ENCODE measurements around the gene CACHD1.

The CACHD1 gene

DNA sequence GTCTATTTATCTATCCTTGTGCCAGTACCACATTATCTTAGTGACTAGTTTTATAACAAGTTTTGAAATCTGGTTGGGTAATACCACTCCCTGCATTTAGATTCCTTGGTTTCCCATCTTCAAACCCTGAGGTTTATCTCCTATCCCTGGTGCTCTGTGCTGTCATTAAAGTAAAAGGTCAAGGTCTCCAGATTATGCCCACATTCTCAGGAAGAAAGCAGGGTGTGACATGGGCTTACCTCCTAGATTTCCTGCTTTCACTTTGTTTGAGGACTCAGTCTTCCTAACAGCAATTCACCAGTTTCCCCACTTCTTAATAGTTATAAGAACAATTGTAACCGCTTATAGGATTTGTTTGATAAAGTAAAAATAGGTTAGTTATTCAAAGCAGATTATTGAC lies 86.0 kb downstream of the CACHD1 start:
- FAIRE-seq, result no peak

DNA sequence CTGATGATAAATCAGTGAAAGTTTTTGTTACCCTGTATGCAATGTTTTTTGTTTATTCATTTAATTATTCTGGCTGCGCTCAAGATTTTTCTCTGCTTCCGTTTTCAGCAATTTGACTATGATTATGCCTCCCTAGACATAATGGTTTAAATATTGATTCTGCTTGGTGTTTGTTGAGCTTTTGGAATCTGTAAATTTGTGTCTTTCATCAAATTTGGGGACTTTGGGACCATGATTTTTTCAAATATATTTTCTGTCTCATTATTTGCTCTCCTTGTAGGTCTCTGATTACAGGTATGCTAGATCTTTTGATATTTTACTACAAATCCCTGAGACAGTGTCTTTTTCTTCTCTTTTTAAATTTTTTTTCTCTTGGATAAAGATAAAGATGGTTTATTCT lies 92.1 kb downstream of the CACHD1 start:
- no peak for FAIRE-seq

DNA sequence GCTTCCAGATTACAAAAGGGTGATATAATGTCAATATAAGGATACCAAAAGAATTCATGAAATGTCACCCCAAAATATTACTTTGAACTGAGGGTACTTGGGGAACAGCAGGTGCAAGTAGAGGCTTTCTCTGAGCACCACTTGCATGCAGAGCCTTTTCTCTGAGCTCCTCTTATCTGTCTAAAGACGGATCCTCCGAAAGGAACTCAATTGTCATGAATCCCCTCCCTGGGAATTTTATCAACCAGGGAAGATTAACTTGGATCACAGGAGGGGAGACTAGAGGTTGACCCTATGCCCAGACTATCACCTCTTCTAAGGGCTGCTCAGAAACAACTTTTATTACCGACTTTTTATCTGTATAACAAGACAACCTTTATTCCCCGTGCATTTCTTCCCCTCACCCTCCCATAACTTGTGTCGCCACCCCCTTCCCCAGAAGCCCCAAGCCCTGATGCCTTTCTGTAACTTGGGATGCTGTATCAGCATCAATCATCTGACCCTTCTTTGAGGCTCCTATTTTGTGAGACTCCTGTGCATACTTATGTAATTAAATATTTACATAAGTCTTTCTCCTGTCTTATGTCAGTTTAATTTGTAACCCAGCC lies 94.1 kb downstream of the CACHD1 start:
- FAIRE-seq, result no peak

DNA sequence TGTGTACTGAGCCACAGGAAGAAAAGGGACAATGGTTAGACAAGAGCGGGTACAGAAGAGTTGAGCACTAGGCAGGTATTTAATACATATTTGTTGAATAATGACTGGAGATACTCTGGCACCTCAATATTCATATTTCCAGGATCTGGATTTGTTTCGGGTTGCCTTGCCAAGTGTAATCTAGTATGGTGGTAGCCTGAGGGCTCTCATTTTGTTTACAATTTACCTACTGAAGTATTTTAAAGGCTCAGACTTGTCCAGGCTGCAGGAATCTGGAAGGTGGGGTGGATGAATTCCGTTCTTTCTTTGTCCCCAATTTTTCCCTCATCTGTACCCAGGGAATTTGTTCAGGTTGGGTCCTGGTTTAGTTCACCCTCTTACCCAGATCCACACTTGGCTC lies 95.0 kb downstream of the CACHD1 start:
- no peak for FAIRE-seq

DNA sequence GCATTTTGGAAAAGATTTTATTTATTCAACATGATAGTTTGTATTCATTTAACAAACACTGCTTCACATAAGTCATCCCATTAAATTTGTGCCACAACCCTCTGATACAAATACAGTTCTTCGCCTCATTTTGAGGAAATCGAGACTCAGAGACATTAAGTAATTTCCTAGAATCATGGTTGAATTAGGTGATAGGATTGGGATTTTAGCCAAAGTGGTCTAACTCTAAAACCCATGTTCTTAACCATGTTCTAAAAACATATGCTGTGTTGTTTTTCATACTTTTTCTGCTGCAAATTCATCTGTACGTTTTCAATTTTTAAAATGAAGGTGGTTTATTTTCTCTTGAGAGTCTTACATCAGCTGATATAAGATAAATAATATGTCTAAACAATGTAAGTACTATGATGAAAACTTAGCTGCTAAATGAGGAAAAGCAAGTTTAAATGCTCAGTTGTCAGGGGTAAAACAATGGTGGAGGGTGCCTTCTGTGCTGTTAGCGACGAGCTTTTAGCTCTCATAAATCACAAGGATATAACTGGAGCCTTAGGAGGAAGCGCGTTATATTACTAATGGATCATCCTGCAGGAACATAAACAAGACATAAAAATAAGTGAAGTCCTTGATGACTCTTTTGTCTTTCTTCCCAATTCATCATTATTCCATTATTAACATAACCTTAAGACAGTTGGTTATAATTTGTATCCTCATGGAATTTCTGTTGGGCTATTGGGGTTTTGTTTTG lies 97.7 kb downstream of the CACHD1 start:
- no peak for FAIRE-seq

DNA sequence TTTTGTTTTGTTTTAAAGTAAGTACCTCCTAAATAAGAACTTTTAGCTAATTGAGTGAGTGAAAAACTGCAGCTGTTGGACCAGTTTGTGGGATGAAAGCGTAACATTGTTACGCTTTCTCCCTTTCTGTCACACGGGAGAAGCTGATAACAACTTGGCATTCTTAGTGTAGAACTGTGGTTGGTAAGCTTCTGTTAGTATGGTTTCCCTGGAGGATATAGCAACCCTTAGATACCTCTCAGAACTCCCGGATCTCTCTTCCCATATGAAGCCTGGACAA lies 98.2 kb downstream of the CACHD1 start:
- FAIRE-seq, result no peak

DNA sequence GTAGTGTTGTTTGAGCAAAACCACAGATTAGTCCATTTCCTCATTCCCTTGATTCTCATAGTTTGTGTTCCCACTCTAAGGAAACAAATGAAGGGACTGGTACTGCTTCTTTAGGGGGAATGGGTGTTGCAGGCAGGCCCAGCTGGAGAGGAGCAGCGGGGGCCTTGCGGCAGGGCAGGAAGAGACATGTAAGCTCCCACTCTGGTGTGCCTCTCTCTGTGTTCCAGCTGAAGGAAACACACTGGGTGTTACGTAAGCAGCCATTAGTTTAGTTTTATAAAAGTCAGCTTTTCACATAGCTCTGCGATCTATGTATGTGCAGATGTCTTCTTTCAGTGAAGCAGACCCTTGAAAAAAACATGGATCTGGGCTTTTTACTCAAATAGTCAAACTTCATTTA lies 99.5 kb downstream of the CACHD1 start:
- no peak for FAIRE-seq

DNA sequence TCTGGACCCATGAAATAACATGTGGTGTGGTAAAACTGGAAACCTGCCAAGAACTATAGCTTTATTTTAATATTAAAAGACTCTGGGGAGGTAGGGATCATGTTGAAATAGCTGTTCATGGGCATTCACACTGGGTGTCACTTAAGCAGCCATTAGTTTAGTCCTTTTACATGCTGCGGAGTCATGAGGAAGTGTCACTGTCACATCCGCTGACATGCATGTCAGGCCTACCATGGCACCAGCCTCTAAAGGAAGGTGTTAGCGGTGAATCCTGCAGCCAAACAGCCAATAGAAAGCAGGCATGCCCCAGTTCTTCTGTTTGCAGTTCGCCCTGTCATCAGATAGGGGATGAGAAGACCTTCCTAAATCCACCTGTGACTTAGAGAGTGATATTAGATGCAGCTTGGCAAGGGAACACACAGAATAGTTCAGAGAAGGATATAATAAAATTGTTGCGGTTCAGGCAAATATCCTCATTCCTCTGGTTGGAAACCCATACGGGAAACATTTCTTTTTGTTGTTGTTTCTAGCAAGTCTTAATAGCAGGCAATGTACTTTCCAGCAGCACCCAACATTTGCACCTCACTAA lies 100.4 kb downstream of the CACHD1 start:
- no peak for FAIRE-seq

DNA sequence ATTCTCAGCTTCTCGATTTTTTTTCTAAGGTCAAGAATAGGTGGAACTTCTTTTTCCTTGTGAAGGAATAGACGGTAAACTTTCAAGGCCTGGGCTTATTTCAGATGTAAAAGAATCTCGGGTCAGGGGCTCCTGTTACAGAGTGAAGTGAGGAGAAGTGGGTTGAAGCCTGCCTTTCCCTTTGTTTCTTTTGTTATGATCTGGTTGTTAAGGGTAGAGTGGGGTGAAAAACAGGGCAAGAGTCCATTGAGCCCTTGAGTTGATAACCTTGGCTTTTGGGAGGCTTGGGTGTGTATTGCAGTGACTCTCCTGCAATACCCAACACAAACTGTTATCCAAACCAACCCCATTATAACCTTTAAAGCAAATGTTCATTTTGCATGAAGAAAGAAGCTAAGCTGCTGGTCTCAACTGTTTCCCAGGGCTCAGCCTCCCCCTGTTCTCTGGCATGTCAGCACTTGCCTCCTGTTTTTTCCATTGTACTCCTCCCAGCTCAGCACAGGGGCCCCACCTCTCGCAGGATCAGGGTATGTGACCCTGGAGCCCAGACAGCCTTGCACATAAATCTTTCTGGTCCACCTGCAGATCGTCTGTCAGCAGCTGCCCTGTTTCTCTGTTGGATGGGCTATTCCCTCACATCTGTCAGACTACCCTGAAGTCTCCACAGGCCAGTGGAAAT lies 102.4 kb downstream of the CACHD1 start:
- FAIRE-seq, result no peak

DNA sequence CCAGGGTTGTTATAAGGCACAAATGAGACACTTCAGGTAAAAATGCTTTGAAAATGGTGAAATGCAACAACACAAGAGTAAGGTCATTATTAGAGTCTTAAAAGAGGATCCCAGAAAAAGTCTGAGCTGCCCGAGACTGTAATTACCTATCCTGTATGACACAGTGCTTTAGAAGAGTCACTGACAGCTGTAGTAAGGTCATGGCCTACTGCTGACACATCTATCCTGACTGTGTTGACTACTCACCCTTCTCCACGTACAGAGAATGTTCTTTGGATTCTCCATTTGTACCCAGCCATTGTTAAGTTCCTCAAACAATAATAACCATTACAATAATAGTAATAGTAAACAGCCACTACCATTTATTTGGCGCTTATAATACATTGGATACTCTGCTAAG lies 104.4 kb downstream of the CACHD1 start:
- no peak for FAIRE-seq

DNA sequence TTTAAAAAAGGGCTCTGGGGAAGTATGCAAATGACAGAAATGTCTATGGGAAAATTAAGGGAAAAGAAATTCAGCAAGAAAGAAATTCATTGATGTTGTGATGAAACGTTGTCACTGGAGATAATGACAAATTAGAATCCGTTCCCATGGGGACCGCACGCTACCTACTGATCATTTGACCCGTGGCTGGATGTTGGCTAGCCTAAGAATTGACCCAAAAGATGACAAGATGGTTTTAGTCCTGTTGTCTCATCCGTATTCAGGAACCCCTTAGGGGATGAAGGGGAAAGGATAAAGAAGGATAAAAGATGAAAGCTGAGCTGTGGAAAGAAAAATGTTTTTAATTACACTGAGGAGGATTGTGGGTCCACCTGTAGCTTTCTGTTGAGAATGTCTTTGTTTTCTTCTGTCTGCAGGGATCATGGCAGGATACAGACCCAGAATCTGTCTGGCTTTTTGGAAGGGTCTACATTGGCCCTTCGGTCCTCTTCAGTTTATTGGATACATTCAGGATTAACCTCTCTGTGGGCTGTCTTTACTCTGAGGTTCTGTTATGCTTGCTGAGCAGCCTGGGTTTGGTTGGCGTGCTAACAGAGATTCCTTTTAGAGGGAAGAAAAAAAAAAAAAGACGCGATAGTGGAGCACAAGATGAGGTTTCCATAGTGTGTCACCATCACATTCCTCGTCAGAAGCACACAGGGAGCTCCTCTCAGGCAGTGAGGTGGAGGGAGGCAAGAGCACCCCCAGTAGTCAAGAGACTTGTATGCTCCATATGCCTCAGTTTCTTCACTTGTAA lies 106.2 kb downstream of the CACHD1 start:
- FAIRE-seq, result no peak

DNA sequence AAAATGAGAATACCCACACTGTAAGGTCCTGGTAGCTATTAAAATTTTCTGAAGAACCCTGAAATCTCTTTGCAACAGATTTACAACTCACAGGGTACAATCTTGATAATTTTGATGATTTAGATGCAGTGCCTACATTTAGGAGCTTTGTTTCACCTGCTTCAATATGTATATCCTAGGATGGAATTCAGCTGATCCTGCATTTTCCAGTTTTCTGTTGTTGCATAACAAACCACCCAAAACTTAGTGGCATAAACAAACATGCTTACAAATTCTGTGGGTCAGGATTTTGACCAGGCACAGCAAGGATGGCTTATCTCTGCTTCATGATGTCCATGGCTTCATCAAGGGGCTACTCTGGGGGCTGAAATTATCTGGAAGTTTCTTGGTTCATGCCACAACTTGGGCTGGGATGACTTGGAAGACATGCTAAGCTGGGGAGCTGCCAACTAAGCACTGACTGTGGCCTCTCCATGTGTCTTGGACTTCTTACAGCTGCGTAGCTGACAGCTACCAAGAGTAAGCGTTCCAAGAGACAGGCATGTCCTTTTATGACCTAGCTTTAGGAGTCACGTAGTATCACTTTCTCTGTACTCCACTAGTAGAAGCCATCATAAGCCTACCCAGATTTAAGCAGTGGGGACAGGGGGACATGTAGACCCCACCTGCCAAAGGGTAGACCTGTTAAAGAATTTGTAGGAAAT lies 108.5 kb downstream of the CACHD1 start:
- no peak for FAIRE-seq

DNA sequence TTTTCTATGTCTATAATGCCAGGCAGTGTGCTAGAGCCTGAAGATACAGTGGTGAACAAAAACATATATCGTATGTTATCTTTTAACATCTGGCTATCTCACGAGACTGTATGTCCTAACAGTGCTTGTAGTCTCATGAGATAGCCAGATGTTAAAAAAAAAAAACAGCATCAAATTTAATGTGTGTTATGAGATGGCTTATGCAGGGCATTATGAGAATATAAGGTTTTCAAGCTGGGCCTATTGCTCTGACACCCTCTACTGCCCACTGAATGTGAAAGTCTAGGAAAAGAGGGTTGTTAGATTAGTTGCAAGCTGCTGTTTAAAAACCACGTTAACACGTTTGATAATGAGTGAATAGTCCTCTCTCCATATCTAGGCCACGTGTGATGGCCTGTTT lies 109.8 kb downstream of the CACHD1 start:
- FAIRE-seq, result no peak

DNA sequence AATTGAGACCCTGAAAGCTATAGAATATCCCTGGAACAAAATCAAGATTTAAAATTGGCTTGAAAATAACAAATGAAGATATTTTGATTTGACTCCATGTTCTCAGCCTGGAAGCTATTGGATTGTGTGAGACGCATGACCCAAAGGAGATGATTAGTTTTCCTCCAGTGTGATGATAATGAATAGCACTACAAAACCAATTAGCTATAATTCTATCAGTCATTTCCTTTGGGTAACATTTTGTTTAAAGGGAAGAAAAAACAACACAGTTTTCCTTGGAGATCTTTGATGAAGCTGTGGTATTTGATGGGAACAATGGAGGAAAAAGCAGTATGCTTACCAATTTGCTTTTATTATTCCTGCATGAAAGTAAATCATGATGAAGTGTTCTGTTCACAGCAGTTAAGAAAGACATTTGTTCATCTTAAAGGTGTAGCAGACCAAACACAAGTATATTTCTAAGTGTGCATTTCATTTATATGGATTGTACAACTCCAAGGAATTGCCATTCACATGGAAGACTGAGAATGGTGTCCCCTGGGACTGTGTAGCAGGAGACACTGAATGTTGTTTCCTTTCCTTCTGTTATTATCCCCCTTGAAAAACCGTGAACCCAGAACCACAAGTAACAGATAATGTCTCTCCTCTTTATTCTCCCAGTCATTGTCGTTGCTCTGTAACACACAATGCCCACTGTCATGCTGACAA lies 111.4 kb downstream of the CACHD1 start:
- FAIRE-seq, result no peak

DNA sequence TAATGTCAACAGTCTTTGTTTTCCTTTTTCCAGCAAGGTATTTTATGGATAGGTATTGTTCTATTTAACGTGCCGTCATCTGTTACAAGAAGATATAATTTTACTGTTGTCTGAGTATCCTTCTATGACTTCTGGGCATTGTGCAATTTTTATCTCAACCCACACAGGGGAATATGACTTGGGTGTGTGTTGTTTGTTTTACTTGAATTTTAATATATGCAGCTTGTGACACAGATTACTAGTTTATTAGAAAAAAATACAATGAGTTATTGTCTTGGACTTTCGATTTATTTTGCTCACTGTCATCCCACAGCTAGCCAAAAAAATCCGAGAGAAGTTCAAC lies 111.9 kb downstream of the CACHD1 start:
- no peak for FAIRE-seq

DNA sequence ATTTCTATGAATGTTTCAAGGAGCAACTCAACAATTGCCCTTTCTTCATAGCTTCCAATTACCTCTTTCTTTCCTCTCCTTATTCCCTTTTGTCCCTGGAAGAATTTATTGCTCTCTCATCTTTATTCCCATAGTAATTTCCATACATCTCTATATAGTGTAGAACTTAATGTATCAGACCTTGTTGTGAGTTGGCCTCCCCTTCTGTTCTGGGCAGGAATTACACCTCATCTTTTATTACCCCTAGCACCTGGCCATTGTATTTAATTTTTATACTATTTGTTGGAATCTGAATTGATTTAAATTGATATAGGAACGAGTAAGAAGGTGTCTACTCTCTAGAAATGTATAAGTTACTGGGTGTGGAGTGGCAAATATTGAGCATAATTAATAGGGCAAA lies 114.5 kb downstream of the CACHD1 start:
- no peak for FAIRE-seq

DNA sequence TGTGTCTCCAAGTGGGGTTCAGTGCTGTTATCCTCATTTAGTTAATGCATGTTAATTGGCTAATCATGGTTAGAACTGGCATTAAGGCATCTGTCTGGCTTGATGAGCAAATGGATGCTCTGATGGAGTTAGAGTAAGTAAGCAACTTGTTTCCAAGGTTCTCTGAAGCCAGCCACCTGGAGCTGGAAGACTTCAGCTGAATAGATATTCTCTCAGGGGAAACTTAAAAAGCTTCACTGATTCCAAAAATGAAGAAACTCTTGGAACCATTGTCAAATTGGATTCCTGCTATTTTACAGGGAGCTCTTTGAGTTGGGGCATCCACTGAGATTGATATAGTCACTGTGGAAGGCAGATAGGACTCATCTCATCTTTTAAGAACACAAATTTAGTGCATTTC lies 118.9 kb downstream of the CACHD1 start:
- no peak for FAIRE-seq

DNA sequence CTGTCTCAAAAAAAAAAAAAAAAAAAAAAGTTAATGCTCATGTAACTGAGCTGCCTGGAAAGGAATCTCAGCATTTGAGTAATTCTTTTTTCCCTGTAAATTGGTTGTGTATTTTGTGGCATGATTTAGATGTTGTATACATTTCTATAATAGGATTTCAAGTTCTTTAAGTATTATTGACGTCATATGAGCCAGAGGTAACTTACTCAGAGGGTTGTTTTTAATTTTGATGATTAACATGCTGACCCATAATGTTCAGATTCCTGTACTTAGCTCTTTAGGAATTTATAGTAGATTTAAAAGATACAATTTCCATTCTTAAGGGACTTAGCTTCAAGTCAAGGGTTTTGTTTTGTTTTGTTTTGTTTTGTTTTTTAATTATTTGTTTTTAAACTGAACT lies 120.4 kb downstream of the CACHD1 start:
- FAIRE-seq, result no peak

DNA sequence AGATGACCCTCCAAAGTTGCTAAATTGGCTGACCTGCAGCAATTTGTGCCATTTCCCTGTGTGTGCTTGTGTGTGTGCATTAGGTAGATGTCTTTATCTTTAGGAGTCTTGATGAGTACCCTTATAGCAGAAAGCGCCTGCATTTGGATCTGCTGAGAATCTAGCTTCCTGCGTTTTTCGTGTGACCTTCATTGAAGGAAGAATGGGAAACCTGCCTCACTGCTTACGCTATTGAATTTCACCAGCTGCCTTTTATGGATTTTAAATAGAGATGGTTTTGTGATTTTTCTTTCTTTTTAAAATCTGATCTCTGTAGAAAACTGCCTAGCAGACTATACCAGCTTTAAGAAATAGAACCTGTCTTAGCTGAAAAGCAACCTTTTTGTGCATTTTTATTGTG lies 124.5 kb downstream of the CACHD1 start:
- FAIRE-seq, result no peak

DNA sequence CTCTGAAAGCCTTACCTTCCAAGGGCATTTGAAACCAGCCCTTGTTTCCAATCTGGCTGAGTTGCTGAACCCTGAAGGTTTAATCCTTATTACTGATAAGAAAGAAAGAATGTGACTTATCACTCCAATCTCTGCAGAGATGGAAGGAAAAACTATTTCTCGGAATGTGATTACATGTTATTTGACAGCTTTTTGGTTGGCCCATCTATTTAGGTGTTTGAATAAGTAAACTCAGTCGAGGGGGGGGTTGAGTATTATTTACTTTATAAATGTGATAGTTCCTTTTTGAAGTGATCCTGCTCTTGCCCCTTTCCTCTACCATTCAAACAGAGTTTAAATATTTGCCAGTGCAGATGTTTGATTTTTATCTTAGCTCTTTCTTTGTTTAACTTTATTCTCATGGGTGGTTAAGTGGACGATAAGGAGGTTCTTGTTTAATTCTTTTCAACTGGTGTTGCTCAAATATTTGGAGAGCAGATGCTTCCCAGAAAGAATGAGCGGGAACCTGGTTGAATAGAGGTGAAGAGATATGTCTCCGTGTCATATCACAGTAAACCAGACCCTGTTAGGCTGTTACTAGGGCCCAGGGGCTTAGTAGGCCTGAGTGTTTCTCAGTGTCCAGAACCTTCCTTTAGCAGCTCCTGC lies 126.1 kb downstream of the CACHD1 start:
- no peak for FAIRE-seq

DNA sequence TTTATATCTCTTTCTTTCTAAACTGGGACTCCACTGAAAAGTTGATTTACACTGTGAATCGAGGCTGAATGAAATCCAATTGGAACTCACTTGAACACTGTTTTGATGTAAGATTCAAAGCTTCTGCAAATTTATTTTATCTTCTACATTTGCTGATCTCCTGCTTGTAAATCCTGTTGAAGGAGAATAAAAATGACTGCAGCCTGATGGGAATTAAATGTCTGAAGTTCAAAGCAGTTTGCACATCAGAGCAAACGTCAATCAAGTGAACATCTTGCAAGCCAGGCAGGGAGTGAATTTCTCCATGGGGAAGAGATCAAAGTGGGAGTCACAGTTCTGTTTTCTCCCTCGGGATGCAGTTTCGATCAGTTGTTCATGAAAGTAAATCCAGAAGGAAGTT lies 127.2 kb downstream of the CACHD1 start:
- no peak for FAIRE-seq

DNA sequence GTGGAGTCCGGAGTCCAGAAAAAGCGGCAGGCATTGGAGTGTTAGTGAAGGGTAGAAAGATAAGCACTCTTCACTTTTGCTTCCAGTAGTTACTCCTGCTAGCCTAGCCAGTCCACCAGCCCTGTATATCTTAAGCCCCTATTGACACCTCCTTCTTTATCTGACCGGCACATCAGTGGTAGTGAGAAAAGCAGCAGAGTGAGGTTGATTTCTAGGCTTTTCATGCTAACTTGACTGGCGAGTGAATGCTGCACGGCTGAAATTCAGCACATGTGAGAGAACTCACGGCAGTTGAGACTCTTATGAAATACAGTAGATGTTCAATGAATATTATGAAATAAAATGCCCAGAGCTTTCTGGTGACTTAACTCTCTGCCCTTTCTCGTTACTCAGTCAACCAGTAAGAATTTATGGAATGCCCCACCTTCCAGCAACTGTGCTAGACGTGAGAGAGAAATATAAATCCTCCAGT lies 128.2 kb downstream of the CACHD1 start:
- FAIRE-seq, result no peak
